ENCODE data around the gene RAP1B. TPM values are rescaled to one million over a fixed set of nuclear protein-coding genes. Genes with fewer than 3 reads are reported as not detected.

RAP1B gene
- total RNA-seq, 1 donor from 2014 or later = 182 TPM

GRCh38 chr12:68620519-68621471 lies 10.1 kb downstream of the RAP1B start:
- Mint-ChIP-seq H3K4me1 (ENCODE audit: unreplicated experiment) (peaks cover 63% of the 10 kb centered on the region), H3K36me3 (ENCODE audit: unreplicated experiment) (peaks cover 11% of the 10 kb centered on the region), H3K9me3 (ENCODE audit: unreplicated experiment) (no peaks in the 10 kb centered on the region), H3K4me3 (ENCODE audit: unreplicated experiment) (no peak overlapping the region), H3K27ac (ENCODE audit: unreplicated experiment) (peak overlapping the region; percentile 64), H3K27me3 (ENCODE audit: unreplicated experiment) (no peaks in the 10 kb centered on the region)
- TF ChIP-seq CTCF (IDR thresholded peaks at IDR 0.05) = no peak
- no peak for DNase-seq (ENCODE audit: extremely low spot score, unreplicated experiment)

GRCh38 chr12:68621472-68622081 lies 10.9 kb downstream of the RAP1B start:
- H3K36me3 Mint-ChIP-seq (ENCODE audit: unreplicated experiment) = peaks cover 15% of the 10 kb centered on the region
- no peaks in the 10 kb centered on the region for H3K27me3 Mint-ChIP-seq (ENCODE audit: unreplicated experiment)
- peaks cover 63% of the 10 kb centered on the region for H3K4me1 Mint-ChIP-seq (ENCODE audit: unreplicated experiment)
- peak overlapping the region; percentile 64 for H3K27ac Mint-ChIP-seq (ENCODE audit: unreplicated experiment)
- no peak overlapping the region for H3K4me3 Mint-ChIP-seq (ENCODE audit: unreplicated experiment)
- H3K9me3 Mint-ChIP-seq (ENCODE audit: unreplicated experiment) = no peaks in the 10 kb centered on the region
- TF ChIP-seq CTCF (IDR thresholded peaks at IDR 0.05) = no peak
- no peak for DNase-seq (ENCODE audit: extremely low spot score, unreplicated experiment)

- H3K27me3 Mint-ChIP-seq (ENCODE audit: unreplicated experiment) = no peaks in the 10 kb centered on the region
- no peak overlapping the region for H3K4me3 Mint-ChIP-seq (ENCODE audit: unreplicated experiment)
- no peak for TF ChIP-seq CTCF (IDR thresholded peaks at IDR 0.05)
- peaks cover 62% of the 10 kb centered on the region for H3K4me1 Mint-ChIP-seq (ENCODE audit: unreplicated experiment)
- no peak for DNase-seq (ENCODE audit: extremely low spot score, unreplicated experiment)
- peaks cover 21% of the 10 kb centered on the region for H3K36me3 Mint-ChIP-seq (ENCODE audit: unreplicated experiment)
- H3K27ac Mint-ChIP-seq (ENCODE audit: unreplicated experiment) = no peak overlapping the region
- no peaks in the 10 kb centered on the region for H3K9me3 Mint-ChIP-seq (ENCODE audit: unreplicated experiment)
These were observed 11.6 kb downstream of the RAP1B start for GRCh38 chr12:68622250-68622649.

- DNase-seq (ENCODE audit: extremely low spot score, unreplicated experiment) = no peak
- Mint-ChIP-seq H3K9me3 (ENCODE audit: unreplicated experiment) (no peaks in the 10 kb centered on the region), H3K4me3 (ENCODE audit: unreplicated experiment) (no peak overlapping the region), H3K36me3 (ENCODE audit: unreplicated experiment) (peaks cover 28% of the 10 kb centered on the region), H3K27ac (ENCODE audit: unreplicated experiment) (peak overlapping the region; percentile 6), H3K4me1 (ENCODE audit: unreplicated experiment) (peaks cover 55% of the 10 kb centered on the region), H3K27me3 (ENCODE audit: unreplicated experiment) (no peaks in the 10 kb centered on the region)
- TF ChIP-seq CTCF (IDR thresholded peaks at IDR 0.05) = no peak
These were observed 12.4 kb downstream of the RAP1B start for GRCh38 chr12:68623059-68623458.

- no peaks in the 10 kb centered on the region for H3K27me3 Mint-ChIP-seq (ENCODE audit: unreplicated experiment)
- H3K9me3 Mint-ChIP-seq (ENCODE audit: unreplicated experiment) = no peaks in the 10 kb centered on the region
- H3K4me1 Mint-ChIP-seq (ENCODE audit: unreplicated experiment) = peaks cover 47% of the 10 kb centered on the region
- no peak overlapping the region for H3K4me3 Mint-ChIP-seq (ENCODE audit: unreplicated experiment)
- no peak for DNase-seq (ENCODE audit: extremely low spot score, unreplicated experiment)
- H3K27ac Mint-ChIP-seq (ENCODE audit: unreplicated experiment) = no peak overlapping the region
- H3K36me3 Mint-ChIP-seq (ENCODE audit: unreplicated experiment) = peaks cover 31% of the 10 kb centered on the region
- TF ChIP-seq CTCF (IDR thresholded peaks at IDR 0.05) = no peak
These were observed 13.3 kb downstream of the RAP1B start for GRCh38 chr12:68623984-68624383.
